KOPT-K1 (cell line): Measurements from ENCODE around the gene TRIL.

Experiments
- H3K27ac ChIP-seq: fragments of 200-600 bp; sonication (generic); 2 replicates; pipeline ENCODE4 v1.5.1; 2016; ENCODE audit warnings: antibody characterized with exemption, mild to moderate bottlenecking, low read depth, low read length; ENCODE audit not compliant: poor library complexity, severe bottlenecking
- H3K36me3 ChIP-seq: fragments of 200-600 bp; sonication (generic); 2 replicates; pipeline ENCODE4 v1.5.1; 2017; ENCODE audit warnings: antibody characterized with exemption, mild to moderate bottlenecking, low read length, moderate library complexity; ENCODE audit not compliant: insufficient read depth
- H3K9me3 ChIP-seq: fragments of 200-600 bp; sonication (generic); 2 replicates; pipeline ENCODE4 v1.5.1; 2017; ENCODE audit warnings: antibody characterized with exemption, low read length, mild to moderate bottlenecking; ENCODE audit not compliant: insufficient read depth, poor library complexity, severe bottlenecking

TRIL gene

DNA sequence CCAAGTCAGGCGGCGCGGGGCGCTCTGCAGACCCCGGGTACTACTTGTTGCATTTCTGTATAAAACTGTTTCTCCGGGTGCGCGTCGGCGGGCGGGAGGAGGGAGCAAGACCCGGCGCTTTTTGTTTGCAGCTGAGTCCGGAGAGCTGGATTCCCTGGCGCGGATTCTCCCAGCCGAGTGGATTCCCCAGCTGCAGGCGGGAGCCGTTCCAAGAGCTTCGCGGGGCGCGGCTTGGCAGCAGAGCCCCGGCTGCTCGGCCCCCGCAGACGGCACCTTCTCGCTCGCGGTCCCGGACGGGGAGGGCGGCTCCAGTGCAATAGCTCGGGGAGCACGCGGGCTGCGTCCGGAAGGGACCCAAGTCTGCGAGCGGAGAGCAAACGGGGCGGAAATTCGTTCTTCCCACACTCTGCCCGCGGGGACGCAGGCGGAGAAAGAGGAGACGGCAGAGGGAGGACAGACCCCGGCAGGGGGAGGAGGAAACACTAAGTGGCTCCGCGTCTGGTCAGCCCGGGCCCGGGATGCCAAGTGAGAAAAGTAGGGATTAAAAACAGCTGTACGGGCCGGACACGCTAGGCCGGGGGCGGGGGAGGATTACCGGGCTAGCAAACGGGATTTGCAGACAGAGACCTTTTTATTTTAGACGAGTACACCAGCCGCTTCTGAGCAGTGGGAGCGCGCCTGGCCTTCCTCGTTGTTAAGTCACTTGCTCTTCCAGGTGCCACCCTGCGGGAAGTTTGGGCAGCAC, at the start of gene TRIL:
TSS of gene TRIL (minus strand) at position 96 of the 745 bp plus-strand sequence. CDS start 284 bp downstream, outside the sequence.
- no peak within 1 kb of the TSS for H3K27ac ChIP-seq

GRCh38 chr7:29007127-29007526, 49.0 kb upstream of the TRIL start:
- Histone ChIP-seq H3K27ac (no peak overlapping the region), H3K9me3 (no peaks in the 10 kb centered on the region)

More for the DNA sequence above, at the start of gene TRIL:
- Histone ChIP-seq H3K9me3 (peaks cover 8% of the 10 kb centered on the region), H3K36me3 (no peaks in the 10 kb centered on the region)

DNA sequence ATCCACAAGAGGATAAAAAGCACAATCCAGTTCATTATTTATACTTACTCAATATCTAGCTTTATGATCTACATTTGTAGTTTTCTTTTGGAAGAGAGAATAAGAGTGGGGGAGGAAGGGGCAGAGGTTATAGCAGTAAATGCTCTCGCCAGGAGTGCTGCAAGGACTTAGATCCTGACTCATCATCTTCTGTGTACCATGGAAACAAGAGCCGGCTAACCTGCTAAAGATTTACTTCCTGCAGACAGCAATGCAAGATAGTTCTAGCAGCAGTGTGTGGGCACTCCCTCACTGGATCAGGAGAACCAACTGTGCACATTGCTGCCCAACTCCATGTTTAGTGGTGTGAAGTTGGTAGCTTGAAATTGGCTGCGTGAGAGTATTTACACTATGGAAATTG, 47.7 kb upstream of the TRIL start:
- Histone ChIP-seq H3K36me3 (no peaks in the 10 kb centered on the region), H3K27ac (no peak overlapping the region), H3K9me3 (no peaks in the 10 kb centered on the region)

More at GRCh38 chr7:29007127-29007526, 49.0 kb upstream of the TRIL start:
- no peaks in the 10 kb centered on the region for H3K36me3 ChIP-seq

DNA sequence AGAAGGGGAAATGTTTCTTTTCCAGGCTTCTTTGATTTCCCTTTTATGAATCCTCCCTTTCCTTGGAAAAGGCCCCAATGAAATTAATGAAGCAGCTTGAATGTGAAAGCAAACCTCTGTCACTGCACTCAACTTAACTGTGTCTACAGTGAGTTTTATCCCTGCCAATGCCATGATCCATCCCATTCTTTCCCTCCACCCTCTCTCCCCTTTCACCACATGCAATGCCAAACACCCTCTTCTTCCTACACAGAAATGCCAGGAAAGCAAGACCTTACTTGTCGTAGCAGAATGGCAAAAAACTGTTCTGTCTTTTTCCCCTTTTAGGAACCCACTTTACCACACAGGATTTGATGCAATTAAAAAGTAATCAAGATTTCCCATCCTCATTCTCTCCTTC, 47.3 kb upstream of the TRIL start:
- no peaks in the 10 kb centered on the region for H3K36me3 ChIP-seq
- no peaks in the 10 kb centered on the region for H3K9me3 ChIP-seq
- H3K27ac ChIP-seq, result no peak overlapping the region

GRCh38 chr7:29003703-29004102, 45.6 kb upstream of the TRIL start:
- Histone ChIP-seq H3K9me3 (no peaks in the 10 kb centered on the region), H3K36me3 (no peaks in the 10 kb centered on the region), H3K27ac (no peak overlapping the region)

GRCh38 chr7:29000717-29001076, 42.6 kb upstream of the TRIL start:
- no peaks in the 10 kb centered on the region for H3K36me3 ChIP-seq
- no peak overlapping the region for H3K27ac ChIP-seq
- H3K9me3 ChIP-seq, result no peaks in the 10 kb centered on the region

DNA sequence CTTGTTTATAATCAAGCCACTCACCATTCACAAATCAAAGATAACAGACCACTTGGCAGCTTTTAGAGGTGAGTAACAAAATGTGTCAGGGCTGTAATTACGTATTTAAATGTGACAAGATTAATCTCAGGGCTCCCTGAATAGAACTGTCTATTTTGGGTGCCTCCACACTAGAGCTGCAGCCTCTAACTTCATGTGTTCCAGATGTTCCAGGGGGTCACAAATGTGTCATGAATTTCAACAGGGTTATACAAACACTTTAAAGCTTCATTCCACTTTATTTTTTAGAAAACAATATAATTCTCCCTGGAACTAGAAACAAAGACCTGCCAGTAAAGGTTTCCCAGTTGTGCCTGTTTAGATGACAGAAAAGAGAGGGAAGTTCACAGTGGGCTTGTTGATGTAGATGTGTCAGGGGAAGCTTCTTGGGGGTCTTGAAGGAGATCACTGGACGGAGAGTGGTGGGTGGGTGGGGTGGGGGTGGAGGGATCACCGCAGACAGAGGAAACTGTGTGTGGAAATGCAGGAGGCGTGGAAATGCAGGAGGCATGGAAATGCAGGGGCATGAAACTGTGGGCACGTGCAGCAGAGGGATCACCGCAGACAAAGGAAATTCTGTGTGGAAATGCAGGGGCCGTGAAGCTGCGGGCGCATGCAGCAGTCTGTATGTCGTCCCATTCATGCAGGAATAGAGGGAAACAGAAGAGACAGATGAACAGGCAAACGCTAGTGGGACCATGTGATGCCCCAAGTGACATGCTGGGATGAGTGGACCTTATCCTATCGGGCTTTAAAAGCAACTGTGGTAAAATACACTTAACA, 42.0 kb upstream of the TRIL start:
- Histone ChIP-seq H3K9me3 (no peaks in the 10 kb centered on the region), H3K36me3 (no peaks in the 10 kb centered on the region), H3K27ac (no peak overlapping the region)

- H3K27ac ChIP-seq, result no peak overlapping the region
- no peaks in the 10 kb centered on the region for H3K9me3 ChIP-seq
- H3K36me3 ChIP-seq, result no peaks in the 10 kb centered on the region
These were observed 41.3 kb upstream of the TRIL start for GRCh38 chr7:28999427-28999826.

DNA sequence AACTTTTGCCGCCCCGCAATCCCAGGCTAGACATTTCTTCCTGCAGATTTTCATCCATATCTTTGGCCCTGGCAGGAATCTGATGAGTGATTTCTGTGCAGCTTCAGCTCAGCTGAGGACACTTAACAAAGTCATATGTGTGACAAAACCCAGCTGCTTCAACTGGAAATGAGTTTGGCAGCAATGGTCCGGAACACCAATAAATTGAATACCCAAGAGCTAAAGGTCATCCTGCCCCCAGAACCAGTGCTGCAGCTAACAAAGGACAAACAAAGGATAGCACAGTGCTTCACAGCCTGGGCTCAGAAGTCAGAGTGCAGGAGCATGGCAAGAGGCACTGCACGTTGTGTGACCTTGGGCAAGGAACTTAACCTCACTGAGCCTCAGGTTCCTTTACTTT, 40.0 kb upstream of the TRIL start:
- Histone ChIP-seq H3K27ac (no peak overlapping the region), H3K36me3 (no peaks in the 10 kb centered on the region), H3K9me3 (no peaks in the 10 kb centered on the region)

DNA sequence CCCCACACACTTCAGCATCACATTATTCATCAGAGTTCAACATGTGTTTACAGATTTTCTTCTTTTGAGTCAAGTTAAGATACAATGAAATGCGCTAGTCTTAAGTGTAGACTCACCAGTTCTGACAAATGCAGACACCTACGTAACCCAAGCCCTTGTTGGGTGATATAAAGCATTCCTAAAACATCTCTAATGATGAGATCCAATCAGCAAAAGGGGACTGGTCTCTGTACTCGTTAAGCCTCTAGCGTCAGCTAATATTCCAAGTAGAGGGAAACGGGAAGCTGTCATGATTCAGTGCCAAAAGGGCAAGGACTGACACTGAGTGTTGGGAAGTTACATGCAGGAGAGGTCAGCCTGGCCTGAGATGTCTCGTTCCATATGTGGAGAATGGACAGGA, 38.7 kb upstream of the TRIL start:
- Histone ChIP-seq H3K36me3 (no peaks in the 10 kb centered on the region), H3K9me3 (no peaks in the 10 kb centered on the region), H3K27ac (no peak overlapping the region)

- H3K27ac ChIP-seq, result no peak overlapping the region
- H3K36me3 ChIP-seq, result no peaks in the 10 kb centered on the region
- H3K9me3 ChIP-seq, result no peaks in the 10 kb centered on the region
These were observed 35.2 kb upstream of the TRIL start for GRCh38 chr7:28993371-28993770.

- Histone ChIP-seq H3K9me3 (no peaks in the 10 kb centered on the region), H3K27ac (no peak overlapping the region), H3K36me3 (no peaks in the 10 kb centered on the region)
These were observed 34.7 kb upstream of the TRIL start for GRCh38 chr7:28992798-28993197.

DNA sequence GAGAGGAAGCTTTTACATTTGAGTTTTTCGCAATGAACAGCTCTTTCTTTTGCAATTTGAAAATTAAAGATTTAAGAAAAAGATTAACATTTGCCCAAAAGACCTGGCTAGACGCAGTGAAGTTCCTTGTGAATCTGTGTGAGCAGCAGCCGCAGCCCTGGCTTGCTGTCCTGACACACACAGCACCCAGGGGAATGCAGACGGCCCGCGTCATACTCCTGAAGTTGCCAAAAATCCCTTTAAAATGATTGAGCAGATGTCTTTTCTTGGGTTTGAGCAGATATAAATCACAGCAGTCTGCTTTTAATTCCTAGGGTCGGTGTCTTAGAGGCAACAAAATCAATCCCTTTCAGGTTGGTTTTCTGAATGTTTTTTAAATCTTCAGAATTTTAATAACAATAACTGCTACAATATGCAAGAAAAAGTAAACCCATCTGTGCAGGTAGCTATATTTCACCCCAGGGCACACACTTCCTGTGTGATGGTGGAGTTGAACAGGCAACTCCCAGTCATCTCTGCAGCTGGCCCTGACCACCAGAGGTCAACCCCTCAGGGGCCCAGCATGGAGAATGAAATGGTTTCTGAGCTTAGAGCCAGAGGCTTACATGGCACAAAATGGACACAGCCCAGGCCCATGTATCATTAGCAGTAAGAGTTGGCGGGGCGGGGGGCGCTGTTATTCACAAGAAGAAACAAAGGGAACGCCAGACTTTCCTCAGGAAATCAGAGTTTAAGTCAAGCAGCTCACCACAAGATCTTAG, 32.2 kb upstream of the TRIL start:
- no peaks in the 10 kb centered on the region for H3K36me3 ChIP-seq
- no peaks in the 10 kb centered on the region for H3K9me3 ChIP-seq
- H3K27ac ChIP-seq, result no peak overlapping the region

DNA sequence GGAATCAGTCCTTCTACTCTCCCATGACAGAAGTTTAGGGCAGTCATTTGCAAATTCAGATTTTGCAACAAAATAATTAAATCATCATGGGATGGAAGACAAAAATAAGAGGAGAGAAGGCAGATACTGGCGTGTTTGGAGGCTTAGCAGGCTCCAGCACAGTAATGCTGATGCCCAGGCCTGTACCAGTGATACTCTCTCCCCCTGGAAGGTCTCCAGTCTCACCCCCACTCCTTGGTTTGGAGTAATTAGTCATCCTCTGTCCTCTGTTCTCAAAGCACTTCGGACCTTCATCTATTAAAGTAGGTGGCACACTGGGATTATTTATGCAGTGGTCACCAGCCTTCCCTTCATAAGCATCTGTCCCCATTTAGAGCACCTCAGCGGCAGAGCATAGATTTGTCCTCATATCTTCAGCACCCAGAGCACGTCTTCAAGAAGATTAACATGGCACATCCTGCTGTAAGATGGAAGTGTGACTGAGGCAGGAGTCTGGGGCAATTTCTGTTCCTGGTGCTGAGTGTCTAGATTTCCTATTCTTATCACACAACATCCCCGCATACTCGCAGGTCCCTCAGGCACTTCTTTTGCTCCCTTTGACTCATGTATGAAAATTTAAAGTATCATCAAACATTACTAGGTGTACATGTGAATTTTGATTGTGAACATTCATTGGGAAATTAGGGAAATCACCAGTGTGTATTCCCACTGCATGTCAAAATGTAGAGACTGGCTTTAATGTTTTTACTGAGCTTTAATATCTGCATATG, 31.3 kb upstream of the TRIL start:
- no peaks in the 10 kb centered on the region for H3K9me3 ChIP-seq
- H3K27ac ChIP-seq, result no peak overlapping the region
- H3K36me3 ChIP-seq, result no peaks in the 10 kb centered on the region
